Trophoblast cell (in vitro differentiated cells and primary cell): ENCODE measurements around the gene TRIM68.

ENCODE experiments used
- DNase-seq, 2 donors: peaks; one replicate each; pipeline ENCODE4 v3.0.0-alpha.2; 2016
- H2AFZ ChIP-seq: 2 replicates; pipeline ENCODE4 v1.6.1; 2013; ENCODE audit warnings: low read length, moderate library complexity, mild to moderate bottlenecking; ENCODE audit not compliant: insufficient read depth, poor library complexity
- H2AK5ac ChIP-seq: 2 replicates; pipeline ENCODE4 v1.6.1; 2013; ENCODE audit warnings: mild to moderate bottlenecking, low read length
- H2BK120ac ChIP-seq: 2 replicates; pipeline ENCODE4 v1.6.1; 2013; ENCODE audit warnings: low read length, mild to moderate bottlenecking, moderate library complexity; ENCODE audit not compliant: insufficient read depth, poor library complexity
- H2BK12ac ChIP-seq: 2 replicates; pipeline ENCODE4 v1.6.1; 2013; ENCODE audit warnings: mild to moderate bottlenecking, low read length, moderate library complexity
- H2BK5ac ChIP-seq: 2 replicates; pipeline ENCODE4 v1.6.1; 2013; ENCODE audit warnings: low read length, low read depth, moderate library complexity, mild to moderate bottlenecking; ENCODE audit not compliant: poor library complexity
- H3K14ac ChIP-seq: 2 replicates; pipeline ENCODE4 v1.6.1; 2013; ENCODE audit warnings: mild to moderate bottlenecking, low read length
- H3K18ac ChIP-seq: 2 replicates; pipeline ENCODE4 v1.6.1; 2013; ENCODE audit warnings: mild to moderate bottlenecking, low read length
- H3K23ac ChIP-seq: 2 replicates; pipeline ENCODE4 v1.6.1; 2013; ENCODE audit warnings: low read length
- H3K27ac ChIP-seq: 2 replicates; pipeline ENCODE4 v1.5.1; 2013; ENCODE audit warnings: low read depth, mild to moderate bottlenecking, inconsistent platforms, low read length, moderate library complexity
- H3K27me3 ChIP-seq: 2 replicates; pipeline ENCODE4 v1.6.1; 2013; ENCODE audit warnings: inconsistent platforms, mild to moderate bottlenecking, low read length, moderate library complexity; ENCODE audit not compliant: insufficient read depth
- H3K36me3 ChIP-seq, 2 experiments: 1 replicate in 1 of 2; 2 replicates in 1 of 2; pipeline ENCODE4 v1.6.1; 2013; ENCODE audit warnings: low read length in 2 of 2, mild to moderate bottlenecking in 2 of 2, moderate library complexity in 1 of 2; ENCODE audit not compliant: insufficient read depth in 2 of 2, control insufficient read depth in 1 of 2
- H3K4ac ChIP-seq: 2 replicates; pipeline ENCODE4 v1.6.1; 2013; ENCODE audit warnings: low read depth, mild to moderate bottlenecking, low read length, moderate library complexity
- H3K4me1 ChIP-seq, 2 experiments: 1 replicate in 1 of 2; 2 replicates in 1 of 2; pipeline ENCODE4 v1.6.1; 2013; ENCODE audit warnings: low read length in 2 of 2, mild to moderate bottlenecking in 2 of 2, moderate library complexity in 1 of 2; ENCODE audit not compliant: insufficient read depth in 2 of 2, control insufficient read depth in 1 of 2
- H3K4me2 ChIP-seq: 2 replicates; pipeline ENCODE4 v1.6.1; 2013; ENCODE audit warnings: inconsistent platforms, mild to moderate bottlenecking, low read length, moderate library complexity
- H3K4me3 ChIP-seq: 2 replicates; pipeline ENCODE4 v1.5.1; 2013; ENCODE audit warnings: mild to moderate bottlenecking, low read depth, low read length, inconsistent platforms
- H3K79me1 ChIP-seq: one replicate; pipeline ENCODE4 v1.6.1; 2013; ENCODE audit warnings: low read length
- H3K79me2 ChIP-seq: 2 replicates; pipeline ENCODE4 v1.6.1; 2013; ENCODE audit warnings: low read length, mild to moderate bottlenecking; ENCODE audit not compliant: control insufficient read depth, insufficient read depth, poor library complexity
- H3K9ac ChIP-seq: 2 replicates; pipeline ENCODE4 v1.6.1; 2013; ENCODE audit warnings: mild to moderate bottlenecking, low read length
- H3K9me3 ChIP-seq: 2 replicates; pipeline ENCODE4 v1.6.1; 2013; ENCODE audit warnings: low read depth, mild to moderate bottlenecking, control low read depth, inconsistent platforms, low read length; ENCODE audit not compliant: insufficient read depth
- H4K12ac ChIP-seq: 2 replicates; pipeline ENCODE4 v1.6.1; 2013; ENCODE audit warnings: low read depth, mild to moderate bottlenecking, low read length, moderate library complexity
- H4K8ac ChIP-seq: 2 replicates; pipeline ENCODE4 v1.6.1; 2013; ENCODE audit warnings: low read depth, mild to moderate bottlenecking, low read length, moderate library complexity
- H4K91ac ChIP-seq: one replicate; pipeline ENCODE4 v1.6.1; 2013; ENCODE audit warnings: low read depth, mild to moderate bottlenecking, low read length, moderate library complexity
- WGBS: extraction: QIAGEN DNeasy Blood & Tissue Kit; methylation state at CpG from one replicate; pipeline ENCODE4 v1.1.7; 2013; ENCODE audit warnings: missing lambda C conversion rate; ENCODE audit not compliant: insufficient read length, insufficient coverage; ENCODE audit errors: extremely low coverage; 5-methylcytosine and 5-hydroxymethylcytosine counted together

TRIM68 gene

GRCh38 chr11:4551346-4551979 is 56.6 kb downstream of the TRIM68 start:
- no peaks in the 10 kb centered on the region for H3K79me1 ChIP-seq
- no peaks in the 10 kb centered on the region for H3K27me3 ChIP-seq
- H2AFZ ChIP-seq: no peak overlapping the region
- no peak overlapping the region for H2BK12ac ChIP-seq
- no peak overlapping the region for H4K8ac ChIP-seq
- H3K4me3 ChIP-seq: peak overlapping the region; percentile 40
- H3K4ac ChIP-seq: no peak overlapping the region
- no peak overlapping the region for H2AK5ac ChIP-seq
- H4K91ac ChIP-seq: no peak overlapping the region
- DNase-seq: peak in 1 of 2 donors; percentile 8
- H3K36me3 ChIP-seq: no peaks in the 10 kb centered on the region
- no CpG with 5 or more reads among the region's 8 CpGs for WGBS
- H3K27ac ChIP-seq: no peak overlapping the region
- H2BK120ac ChIP-seq: no peak overlapping the region
- H3K79me2 ChIP-seq: no peaks in the 10 kb centered on the region
- no peak overlapping the region for H3K4me2 ChIP-seq
- H3K23ac ChIP-seq: no peak overlapping the region
- H3K14ac ChIP-seq: no peak overlapping the region
- H4K12ac ChIP-seq: no peak overlapping the region
- H2BK5ac ChIP-seq: no peak overlapping the region
- no peak overlapping the region for H3K18ac ChIP-seq
- H3K9me3 ChIP-seq: peaks cover 9% of the 10 kb centered on the region
- no peaks in the 10 kb centered on the region for H3K4me1 ChIP-seq
- H3K9ac ChIP-seq: no peak overlapping the region
